ENCODE measurements around the gene PCK2. TPM values are rescaled to one million over a fixed set of nuclear protein-coding genes. Genes with fewer than 3 reads are reported as not detected.

PCK2 gene
- total RNA-seq, 1 donor from 2014 or later: 7.6 TPM

DNA sequence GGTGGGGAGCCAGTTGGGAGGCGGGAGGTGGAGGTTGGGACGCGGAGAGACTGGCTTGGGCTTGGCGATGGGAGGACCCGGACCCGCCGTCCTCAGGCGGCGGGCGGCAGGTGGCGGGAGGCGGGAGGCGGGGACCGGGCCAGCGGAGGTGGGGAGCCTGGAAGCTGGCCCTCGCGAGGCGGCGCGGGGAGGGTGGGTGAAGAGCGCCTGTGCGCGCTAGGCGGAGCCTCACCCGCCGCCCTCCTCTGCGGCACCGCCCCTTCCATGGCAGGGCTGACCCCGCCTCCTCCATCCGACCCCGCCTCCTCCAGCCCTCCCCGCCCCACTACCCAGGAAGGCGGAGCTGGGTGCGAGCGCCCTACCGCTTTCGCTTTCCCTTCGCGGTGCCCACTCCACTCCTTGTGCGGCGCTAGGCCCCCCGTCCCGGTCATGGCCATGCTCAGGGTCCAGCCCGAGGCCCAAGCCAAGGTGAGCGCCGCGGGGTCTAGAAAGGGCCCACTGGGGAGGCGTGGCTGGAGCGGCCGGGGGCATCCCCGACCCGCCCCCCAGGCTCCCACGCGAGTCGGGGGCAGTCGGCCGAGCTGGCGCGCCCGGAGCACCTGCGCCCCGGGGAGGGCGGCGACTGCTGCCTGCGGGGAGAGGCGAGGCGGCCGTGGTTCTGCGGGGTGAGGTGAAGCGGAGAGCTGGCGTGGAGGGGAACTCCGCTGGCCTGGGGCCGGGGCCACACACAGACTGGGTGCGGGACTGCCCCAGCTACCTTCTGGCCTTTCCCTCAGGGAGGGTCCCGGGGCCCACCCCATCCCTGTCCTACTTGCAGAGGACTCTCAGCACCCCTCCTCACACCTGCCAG lies 41.9 kb downstream of the PCK2 start, which contains the start of gene PSME1:
TSS of gene PSME1 (plus strand) at position 361 of the 850 bp plus-strand sequence. CDS start at position 430, 69 bp downstream.
- DNase-seq (ENCODE audit: low read depth in 2 of 2): peak; percentile 72 to 92

DNA sequence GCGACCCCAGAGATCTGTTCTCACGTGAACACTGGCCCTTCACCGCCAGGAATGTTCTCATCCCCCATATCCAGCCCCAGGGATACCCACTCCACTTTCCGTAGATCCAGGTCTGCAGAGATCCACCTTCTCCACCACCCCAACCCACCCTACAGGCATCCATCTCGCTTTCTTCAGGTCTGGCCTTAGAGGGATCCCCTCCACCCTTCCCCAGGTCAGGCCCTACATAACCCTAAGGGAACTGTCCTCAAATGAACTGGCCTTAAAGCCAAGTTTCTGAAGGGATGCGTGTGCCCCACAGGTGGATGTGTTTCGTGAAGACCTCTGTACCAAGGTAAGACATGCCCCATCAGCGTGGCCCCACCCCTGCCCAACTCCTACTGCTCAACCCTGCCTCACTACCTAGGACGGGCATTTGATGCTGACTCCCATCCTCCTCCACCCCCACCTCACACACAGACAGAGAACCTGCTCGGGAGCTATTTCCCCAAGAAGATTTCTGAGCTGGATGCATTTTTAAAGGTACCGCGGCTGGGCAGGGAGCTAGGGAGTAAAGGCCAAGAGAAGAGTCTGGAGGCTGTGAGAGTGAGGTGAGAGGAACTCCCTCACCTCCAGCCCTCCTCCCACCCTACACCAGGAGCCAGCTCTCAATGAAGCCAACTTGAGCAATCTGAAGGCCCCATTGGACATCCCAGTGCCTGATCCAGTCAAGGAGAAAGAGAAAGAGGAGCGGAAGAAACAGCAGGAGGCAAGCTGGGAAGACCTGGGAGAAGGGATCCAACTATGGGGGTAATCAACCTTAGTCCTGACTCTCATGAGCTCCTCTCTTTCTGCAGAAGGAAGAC lies 42.8 kb downstream of the PCK2 start:
- no peak for DNase-seq (ENCODE audit: low read depth in 2 of 2)

DNA sequence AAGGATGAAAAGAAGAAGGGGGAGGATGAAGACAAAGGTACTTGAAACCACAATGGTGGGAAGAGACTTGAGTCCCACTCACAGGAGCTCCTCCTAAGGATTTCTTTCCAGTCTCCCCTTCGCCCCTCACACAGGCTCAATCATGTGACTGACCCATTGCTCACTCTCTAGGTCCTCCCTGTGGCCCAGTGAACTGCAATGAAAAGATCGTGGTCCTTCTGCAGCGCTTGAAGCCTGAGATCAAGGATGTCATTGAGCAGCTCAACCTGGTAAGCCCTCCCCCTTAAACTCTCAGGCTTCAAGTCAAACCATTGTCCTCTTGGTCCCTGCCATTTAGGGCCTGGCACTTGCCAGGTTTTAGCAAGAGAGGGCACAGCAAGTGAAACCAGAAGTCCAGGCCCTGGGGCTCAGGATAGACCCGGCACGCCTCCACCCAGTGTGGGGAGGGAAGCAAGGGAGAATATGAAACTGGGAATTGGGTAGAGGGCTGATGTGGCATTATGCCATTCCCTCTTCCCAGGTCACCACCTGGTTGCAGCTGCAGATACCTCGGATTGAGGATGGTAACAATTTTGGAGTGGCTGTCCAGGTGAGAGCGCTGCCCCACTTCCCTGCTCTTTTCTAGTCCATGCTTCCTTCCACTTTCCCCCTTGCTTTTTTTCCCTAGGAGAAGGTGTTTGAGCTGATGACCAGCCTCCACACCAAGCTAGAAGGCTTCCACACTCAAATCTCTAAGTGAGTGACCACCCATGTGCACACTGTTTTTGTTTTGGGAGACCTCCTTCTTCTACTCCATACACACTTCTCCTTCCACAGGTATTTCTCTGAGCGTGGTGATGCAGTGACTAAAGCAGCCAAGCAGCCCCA lies 43.7 kb downstream of the PCK2 start:
- no peak for DNase-seq (ENCODE audit: low read depth in 2 of 2)

DNA sequence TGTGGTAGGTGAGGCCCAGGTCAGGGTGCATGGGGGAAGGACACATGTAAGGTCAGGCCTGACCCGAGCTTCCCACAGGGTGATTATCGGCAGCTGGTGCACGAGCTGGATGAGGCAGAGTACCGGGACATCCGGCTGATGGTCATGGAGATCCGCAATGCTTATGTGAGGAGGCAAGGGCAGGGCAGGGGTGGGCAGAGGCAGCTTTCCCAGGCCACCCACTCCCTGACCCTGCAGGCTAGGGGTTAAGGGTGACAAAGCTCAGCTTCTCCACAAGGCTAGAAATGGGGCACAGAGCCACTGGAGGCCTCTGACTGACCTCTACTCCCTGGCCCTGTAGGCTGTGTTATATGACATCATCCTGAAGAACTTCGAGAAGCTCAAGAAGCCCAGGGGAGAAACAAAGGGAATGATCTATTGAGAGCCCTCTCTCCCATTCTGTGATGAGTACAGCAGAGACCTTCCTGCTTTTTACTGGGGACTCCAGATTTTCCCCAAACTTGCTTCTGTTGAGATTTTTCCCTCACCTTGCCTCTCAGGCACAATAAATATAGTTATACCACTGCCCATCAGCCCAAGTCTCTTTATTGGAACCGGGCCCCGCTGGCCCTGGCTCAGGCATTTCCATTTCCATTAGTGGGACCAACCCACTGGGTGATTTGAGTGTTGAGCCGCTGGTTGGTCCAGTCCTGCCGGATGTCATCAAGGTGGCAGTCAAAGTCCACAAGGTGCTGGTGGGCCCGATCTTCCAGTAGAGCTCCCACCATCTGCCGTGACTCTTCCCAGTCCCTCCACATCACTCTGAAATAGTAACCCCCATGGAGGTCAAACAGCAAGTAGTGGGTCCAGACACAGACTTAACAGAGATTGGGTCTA lies 44.5 kb downstream of the PCK2 start:
- DNase-seq (ENCODE audit: low read depth in 2 of 2): no peak

DNA sequence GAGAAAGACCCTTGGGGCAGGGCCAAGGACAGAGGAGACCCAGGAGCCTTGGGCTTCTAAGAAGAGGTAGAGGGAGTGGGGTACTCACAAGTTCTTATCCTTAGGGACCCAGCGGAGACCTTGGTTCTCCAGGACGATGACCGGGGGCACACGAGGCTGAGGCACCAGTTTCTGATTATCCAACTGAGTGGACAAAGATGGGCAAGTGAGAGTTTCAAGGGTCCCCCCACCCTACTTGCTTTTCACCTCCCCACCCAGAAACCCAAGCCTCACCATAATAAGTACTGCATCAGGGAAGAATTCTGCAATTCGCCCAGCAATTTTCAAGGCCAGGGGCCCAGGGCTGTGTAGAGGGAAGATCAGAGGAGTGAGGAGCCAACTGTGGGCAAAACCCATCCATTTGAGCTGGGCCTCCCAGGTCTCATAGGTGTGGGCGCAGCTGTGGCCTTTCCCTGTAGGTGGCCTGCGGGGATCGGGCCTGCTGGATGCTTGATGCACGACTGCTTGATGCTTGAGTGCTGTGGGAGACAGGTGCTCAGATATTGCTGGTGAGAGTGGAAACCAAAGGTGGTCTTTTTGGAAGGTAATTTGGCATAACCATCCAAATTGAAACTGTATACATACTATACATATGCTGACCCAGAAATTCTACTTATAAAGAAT lies 45.3 kb downstream of the PCK2 start:
- DNase-seq (ENCODE audit: low read depth in 2 of 2): no peak

DNA sequence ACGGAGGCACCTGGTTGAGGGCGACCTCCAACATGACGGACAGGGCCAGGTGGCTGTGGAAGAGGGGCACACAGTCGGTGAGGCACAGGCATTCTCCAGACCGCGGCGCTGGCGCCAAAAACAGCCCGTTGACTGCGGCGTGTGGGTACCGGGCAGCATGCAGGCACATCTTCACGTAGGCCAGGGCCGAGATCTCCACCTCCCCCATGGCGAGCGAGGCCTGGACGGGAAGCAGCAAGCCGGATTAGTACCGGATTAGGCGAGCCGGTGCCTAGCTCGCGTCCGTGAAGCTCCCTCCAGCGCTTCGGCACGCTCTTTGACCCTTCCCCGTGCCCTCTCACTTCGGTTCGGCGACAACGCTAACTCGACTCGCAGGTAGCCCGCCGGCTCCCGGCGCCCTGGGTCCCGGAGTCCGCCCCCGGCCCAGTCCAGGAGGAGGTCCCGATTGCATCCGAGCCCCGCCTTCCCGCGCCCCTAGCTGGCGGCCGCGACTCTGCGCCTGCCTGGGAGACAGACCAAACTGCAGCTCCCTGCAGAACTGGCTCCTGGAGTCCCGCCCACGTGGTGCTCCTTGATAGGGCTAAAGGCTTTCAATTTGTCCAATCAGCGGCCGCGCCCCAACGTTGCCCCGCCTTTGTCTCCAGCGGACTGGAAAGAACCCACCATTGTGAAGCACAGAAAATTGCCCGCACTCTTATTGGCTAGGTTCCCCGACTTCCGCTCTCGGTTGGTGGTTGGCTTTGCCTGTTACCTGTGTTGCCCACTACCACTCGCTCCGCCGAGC lies 47.2 kb downstream of the PCK2 start, which contains the start of gene EMC9:
TSS of gene EMC9 (minus strand) at position 495 of the 784 bp plus-strand sequence. CDS start at position 208, 287 bp downstream.
- peak; percentile 96 to 100 for DNase-seq (ENCODE audit: low read depth in 2 of 2)

DNA sequence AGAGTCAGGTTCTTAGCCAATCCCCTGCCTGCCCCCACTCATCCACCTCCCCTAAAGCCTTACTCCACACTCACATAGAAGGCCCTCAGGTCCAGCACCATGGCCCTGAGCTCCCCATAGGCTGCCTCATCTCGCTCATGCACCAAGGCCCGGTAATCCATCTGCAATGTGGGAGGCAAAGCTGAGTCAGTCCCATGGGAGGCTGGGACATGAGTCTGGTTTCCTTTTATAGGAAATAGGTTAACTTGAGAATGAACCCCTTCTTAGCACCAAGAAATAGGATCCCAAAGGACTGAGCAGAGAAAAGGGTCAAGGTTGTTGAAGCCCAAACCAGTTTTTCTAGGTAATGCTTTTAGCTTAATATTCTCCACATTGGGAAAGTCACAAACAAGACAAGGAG lies 49.4 kb downstream of the PCK2 start:
- DNase-seq (ENCODE audit: low read depth in 2 of 2): no peak

DNA sequence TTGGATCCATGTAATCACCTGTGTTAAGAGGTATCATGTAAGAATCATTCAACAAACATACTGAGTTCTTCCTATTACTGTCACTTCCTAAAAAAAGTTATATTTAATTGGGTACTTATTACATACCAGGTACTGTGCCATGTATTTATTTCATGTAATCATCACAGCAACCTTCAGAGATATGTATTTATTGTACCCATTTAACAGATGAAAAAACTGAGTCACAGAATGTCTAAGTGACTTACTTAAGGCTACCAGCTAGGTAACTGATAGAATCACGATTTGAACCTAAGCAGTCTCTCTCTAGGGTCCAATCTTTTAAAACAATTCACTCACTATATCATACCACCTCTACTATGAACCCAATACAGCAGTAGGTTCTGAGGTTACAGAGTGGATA lies 50.3 kb downstream of the PCK2 start:
- no peak for DNase-seq (ENCODE audit: low read depth in 2 of 2)

DNA sequence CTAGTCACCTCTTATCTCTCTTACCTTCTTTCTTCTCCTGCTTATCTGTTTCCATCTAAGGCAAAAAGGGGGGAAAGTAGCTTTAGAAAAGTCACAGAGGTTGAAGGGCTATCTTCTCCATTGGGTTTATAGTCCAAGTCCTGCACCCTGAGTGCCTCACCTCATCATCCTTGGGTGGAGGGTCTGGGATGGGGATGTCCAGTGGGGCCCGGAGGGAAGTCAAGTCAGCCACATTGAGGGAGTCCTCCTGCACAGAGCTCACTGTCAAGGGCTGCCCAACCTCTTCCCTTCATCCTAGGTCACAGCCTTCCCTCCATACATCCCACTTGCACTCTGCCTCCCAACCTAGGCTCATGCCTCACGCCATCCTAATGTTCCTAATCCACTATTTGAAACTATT lies 51.1 kb downstream of the PCK2 start:
- DNase-seq (ENCODE audit: low read depth in 2 of 2): no peak

DNA sequence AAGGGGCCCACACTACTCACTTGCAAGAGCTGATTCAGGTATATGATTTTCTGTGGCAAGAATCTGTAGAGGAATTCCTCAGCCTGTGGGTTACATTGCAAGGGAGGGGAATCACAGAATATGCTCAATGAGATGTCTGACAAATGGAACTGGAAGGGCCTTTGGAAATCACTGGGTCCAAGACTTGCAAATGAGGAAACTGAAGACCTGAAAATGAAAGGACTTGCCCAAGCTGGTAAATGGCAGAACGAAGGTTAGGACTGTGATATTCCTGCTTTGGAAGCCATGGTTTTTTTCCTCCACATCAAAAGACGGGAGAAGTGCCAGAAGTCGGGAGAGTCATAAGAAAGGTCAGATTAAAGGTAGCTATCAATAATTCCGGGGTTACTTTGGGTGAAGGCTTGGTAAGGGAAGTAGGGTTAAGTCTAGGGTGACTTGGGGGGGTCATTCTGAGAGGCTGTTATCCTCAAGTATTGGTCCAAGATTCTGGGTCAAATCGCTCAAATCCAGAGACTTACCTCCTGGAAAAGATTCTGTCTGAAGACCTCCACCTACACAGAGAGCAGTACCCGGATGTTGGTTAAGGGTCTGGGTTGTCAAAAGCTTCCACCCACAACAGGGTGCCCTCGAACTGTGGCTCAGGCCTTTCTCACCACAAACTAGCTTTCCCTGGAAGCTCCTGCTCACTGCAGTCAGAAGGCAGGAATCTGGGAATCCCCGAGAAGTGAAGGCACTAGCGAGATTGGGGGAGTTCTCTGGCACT lies 51.8 kb downstream of the PCK2 start:
- DNase-seq (ENCODE audit: low read depth in 2 of 2): no peak

DNA sequence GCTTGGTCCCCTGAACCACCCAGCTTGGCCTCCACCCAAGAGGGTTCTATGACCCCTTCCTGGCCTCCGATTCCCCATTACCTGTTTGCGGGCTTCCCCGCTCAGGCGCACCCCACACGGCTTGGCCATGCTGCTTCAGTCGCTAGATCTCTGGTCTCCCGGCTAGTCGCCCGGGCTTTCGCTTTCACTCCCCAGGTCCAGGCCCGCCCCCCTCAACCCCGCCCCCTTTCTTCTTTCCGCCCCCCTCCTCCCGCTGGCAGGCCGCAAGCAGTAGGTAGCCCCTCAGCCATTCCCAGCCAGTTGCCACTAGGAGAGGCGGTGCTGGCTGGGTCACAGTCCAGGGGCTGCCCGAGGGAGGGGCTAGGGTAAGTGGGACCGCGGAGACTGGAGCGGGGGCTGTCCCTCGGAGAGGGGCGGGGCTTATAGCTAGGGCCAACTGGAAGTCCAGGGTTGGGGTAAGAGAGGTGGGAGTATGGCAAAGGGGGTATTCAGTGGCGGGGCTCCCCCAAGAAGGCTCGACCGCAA lies 52.4 kb downstream of the PCK2 start, which contains the start of gene PSME2:
TSS of gene PSME2 (minus strand) at position 158 of the 525 bp plus-strand sequence. CDS start at position 129, 29 bp downstream.
- peak; percentile 92 to 99 for DNase-seq (ENCODE audit: low read depth in 2 of 2)

DNA sequence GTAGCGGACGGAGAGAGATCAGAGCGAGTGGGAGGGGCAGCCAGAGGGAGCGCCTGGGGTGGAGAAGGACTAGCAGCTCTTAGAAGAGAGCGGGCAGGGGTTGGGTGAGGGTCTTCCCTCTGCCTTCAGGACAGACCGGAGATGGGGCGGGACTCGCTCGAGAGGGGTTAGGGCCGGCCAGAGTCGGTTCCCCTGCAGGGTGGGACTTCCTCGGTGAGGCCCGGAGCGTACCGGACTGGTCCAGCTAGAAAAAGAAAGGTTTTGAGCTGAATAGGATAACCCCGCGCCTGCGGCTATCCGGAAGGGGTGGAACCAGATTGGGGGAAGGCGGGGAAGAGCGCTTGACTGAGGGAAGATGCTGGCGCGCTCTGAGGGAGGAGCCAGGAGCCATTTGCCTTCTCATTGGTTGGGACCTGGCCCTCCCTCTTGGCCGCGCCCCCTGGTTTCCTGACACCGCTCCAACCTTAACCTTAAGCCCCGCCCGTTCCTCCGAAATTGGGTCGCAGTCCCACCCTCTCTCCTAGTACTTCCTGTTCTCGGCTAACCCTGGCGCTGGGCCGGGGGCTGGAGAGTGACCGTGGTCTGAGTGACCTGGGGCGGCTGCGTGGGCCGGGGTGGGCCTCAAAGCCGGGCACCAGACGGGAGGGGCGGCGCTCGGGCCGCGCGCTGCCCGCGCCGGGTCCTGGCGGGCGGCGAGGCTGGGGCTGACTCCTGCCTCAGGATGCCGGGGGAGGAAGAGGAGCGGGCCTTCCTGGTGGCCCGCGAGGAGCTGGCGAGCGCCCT lies 53.1 kb downstream of the PCK2 start, which contains the start of gene RNF31:
TSS of gene RNF31 (plus strand) at position 521 of the 783 bp plus-strand sequence. CDS start at position 722, 201 bp downstream.
- peak; percentile 92 to 99 for DNase-seq (ENCODE audit: low read depth in 2 of 2)

DNA sequence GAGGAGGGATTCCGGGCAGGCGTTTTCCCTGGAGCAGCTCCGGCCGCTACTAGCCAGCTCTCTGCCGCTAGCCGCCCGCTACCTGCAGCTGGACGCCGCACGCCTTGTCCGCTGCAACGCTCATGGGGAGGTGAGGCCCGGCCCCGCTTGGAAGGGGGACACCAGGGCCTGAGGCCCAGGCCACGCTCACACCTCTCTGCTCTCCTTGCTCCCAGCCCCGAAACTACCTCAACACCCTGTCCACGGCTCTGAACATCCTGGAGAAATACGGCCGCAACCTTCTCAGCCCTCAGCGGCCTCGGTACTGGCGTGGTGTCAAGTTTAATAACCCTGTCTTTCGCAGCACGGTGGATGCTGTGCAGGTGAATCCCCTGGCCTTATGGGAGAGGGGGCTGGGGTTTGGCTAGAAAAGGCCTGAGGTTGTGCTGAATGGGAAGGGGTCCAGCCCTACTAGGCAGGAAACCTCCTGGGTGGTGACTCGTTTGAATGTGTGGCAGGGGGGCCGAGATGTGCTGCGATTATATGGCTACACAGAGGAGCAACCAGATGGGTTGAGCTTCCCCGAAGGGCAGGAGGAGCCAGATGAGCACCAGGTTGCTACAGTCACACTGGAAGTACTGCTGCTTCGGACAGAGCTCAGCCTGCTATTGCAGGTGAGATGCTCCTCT lies 53.8 kb downstream of the PCK2 start:
- no peak for DNase-seq (ENCODE audit: low read depth in 2 of 2)

DNA sequence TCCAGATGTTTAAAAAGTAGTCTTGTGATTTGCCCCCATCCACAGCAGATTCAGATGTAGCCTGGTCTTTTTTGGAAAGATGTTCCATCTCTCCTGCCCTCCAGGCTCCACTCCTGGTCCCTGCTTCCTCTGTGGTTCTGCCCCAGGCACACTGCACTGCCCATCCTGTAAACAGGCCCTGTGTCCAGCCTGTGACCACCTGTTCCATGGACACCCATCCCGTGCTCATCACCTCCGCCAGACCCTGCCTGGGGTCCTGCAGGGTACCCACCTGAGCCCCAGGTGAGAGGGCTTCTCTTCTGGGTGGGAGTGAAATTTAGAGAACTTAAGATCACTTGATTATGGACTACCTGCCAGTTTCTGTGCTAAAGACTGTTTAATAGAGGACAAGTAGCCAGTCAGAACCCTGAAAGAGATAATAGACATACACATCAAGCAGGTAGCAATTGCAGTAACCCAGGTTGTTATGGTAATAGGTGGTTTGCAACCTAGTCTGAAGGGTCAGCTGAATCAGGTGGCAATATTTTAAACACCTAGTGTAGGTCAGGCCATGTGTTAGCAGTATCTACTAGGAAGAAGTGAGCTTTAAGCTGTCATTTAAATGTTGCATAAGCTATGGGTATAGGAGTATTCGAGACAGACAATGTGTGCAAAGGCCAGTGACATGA lies 55.3 kb downstream of the PCK2 start:
- DNase-seq (ENCODE audit: low read depth in 2 of 2): no peak

DNA sequence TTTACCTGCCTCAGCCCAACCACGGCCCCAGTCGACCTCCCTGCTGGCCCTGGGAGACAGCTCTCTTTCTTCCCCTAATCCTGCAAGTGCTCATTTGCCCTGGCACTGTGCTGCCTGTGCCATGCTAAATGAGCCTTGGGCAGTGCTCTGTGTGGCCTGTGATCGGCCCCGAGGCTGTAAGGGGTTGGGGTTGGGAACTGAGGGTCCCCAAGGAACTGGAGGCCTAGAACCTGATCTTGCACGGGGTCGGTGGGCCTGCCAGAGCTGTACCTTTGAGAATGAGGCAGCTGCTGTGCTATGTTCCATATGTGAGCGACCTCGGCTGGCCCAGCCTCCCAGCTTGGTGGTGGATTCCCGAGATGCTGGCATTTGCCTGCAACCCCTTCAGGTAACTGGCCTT lies 56.0 kb downstream of the PCK2 start:
- DNase-seq (ENCODE audit: low read depth in 2 of 2): no peak

DNA sequence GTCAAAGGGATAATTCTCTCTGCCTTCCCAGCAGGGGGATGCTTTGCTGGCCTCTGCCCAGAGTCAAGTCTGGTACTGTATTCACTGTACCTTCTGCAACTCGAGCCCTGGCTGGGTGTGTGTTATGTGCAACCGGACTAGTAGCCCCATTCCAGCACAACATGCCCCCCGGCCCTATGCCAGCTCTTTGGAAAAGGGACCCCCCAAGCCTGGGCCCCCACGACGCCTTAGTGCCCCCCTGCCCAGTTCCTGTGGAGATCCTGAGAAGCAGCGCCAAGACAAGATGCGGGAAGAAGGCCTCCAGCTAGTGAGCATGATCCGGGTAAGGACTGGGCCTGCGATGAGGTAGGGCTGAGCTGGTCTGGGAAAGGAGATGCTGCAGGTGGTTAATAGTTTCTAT lies 56.5 kb downstream of the PCK2 start:
- DNase-seq (ENCODE audit: low read depth in 2 of 2): no peak
